HG03064 (cell line): ENCODE data around the gene ETV6.
A peak's percentile ranks its signal among the peaks of the same experiment; 100 is the strongest.

Source experiments
- ATAC-seq: cut with Tn5 transposase; IDR thresholded peaks from one replicate; pipeline ENCODE4 v1.9.1; 2021; ENCODE audit warnings: low read depth; ENCODE audit not compliant: unreplicated experiment

ETV6 gene

DNA sequence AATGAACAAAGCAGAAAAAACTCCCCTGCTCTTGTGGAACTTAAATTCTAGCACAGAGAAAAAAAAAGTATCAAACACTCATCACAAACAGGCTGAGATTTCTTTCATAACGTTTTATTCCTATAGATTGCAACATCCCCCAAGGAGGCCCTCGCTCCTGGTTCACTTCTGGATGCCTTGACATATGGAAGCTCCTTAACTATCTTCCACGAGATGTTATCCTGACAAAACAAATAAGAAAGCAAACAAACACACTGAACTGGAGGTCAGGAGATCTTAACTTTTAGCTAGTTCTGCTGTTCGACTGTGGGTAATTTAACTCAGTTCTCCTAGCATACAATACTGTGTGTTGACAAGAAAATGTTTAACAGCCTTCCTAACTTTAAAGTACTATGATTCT is 104.8 kb downstream of the ETV6 start:
- ATAC-seq: no peak

DNA sequence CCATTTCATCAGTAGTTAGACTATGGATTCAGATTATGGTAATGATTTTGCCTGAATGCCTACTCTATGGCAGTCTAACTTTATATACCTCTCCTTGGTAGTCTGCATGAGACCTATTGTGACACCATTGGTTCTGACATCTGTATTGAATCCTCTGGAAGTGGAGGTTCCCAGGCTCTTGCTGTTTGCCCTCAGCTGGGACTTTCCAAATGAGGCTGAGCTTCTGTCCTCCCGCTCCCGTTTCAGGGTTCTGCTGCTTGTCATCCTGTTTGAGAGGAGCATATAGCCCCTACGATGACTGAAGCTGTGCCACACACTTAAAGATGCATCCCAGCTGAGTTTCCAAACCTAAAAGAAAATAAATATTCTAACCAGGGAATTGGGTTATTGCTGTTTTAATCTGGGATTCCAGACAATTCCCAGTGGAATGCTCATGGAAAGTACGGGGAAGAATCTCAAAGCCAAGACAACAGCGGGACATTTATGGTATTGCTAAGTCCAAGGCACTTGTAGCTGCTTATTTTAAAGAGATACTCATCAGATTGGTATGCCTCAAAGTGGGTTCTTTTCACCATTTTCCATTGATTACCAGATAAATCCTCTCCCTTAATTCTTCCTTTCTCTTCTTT is 105.9 kb downstream of the ETV6 start:
- ATAC-seq: no peak

DNA sequence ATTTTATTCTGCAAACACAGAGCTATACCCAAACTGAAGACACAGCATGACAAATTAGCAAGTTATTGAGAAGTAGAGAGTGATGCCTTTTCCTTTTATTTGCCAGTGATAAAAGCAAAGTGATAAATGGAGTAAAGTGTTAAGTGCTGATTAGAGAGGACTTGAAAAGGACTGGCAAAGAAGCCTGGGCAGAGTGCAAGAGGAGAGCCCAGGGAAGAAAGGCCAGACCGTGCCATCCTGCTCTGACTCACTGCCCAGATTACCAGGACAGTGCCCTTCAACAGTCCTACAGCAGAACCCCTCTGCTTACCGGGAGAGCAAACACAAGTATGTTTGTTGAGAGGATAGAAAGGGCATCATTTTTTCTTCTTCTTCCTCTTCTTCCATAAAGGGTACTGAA is 106.5 kb downstream of the ETV6 start:
- ATAC-seq: no peak

DNA sequence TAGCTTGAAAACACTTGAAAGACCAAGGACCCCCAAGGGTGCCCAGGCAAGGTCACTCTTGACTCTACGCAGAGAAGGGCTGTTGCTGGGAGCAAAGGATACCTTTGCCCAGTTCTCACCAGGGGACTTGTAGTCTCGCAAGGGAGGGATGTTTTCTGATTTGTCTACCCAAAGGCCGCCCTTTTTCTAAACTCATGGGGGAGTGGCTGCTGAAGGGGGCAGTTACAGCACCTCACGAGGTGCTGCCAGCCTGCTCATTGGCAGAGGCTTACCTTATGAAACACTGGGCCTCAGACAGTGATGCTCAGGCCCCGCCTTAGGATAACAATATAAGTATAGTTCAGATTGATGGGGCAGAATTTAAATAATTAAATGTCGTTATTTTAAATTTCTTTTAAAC is 107.0 kb downstream of the ETV6 start:
- no peak for ATAC-seq

DNA sequence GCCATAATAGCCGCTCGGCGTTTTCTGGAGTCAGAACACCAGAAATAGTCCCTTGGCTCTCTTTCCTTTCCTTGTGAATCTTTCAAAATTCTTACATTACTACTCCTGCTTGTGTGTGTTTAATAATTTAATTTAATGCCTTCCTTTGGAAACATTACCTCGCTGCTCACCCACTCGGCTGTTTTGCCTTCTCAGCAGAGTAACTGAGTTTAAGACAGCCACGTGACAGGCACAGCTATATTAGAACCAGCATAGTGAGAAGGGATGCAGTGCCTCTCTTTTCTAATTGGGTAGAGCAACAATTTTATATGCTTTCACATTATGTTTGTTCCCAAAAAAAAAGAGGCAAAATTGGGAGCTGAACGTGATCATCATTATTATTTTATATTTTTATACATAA is 107.6 kb downstream of the ETV6 start:
- no peak for ATAC-seq

DNA sequence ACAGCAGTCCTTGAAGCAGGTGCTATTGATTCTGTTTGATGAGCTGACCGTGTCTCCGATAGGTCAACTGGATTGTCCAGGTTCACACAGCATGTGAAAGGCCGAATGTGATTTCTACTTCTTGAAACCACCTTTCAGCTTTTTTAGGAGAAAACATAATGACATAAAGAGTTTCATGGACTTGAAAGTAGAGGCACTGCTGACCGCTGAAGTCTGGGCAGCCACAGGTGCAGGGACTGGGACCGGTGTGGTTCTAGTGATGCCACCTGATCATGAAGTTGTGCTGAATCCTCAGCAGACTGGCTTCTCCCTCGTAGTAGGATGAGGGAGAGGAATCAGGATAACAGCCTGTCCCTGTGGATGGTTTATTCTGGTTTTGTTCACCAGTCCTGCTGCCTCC is 108.1 kb downstream of the ETV6 start:
- no peak for ATAC-seq

DNA sequence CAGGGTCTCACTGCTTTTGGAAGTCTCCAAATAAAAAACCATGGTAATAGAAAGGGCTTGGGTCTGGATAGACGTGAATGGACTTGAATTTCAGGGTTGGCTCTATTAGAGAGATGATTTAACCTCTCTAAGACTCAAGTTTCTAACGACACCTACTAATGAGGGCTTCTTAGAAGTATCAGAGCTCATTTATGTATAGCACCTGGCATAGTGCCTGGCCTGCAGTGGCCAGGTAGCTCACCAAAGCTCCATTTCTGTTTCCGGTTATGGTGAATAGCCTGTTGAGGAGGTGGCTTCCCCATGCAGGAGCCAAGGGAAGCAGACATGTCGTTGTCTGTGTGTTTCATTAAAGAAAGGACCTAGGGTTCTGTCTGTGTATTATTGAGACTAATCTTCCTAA is 108.6 kb downstream of the ETV6 start:
- no peak for ATAC-seq

DNA sequence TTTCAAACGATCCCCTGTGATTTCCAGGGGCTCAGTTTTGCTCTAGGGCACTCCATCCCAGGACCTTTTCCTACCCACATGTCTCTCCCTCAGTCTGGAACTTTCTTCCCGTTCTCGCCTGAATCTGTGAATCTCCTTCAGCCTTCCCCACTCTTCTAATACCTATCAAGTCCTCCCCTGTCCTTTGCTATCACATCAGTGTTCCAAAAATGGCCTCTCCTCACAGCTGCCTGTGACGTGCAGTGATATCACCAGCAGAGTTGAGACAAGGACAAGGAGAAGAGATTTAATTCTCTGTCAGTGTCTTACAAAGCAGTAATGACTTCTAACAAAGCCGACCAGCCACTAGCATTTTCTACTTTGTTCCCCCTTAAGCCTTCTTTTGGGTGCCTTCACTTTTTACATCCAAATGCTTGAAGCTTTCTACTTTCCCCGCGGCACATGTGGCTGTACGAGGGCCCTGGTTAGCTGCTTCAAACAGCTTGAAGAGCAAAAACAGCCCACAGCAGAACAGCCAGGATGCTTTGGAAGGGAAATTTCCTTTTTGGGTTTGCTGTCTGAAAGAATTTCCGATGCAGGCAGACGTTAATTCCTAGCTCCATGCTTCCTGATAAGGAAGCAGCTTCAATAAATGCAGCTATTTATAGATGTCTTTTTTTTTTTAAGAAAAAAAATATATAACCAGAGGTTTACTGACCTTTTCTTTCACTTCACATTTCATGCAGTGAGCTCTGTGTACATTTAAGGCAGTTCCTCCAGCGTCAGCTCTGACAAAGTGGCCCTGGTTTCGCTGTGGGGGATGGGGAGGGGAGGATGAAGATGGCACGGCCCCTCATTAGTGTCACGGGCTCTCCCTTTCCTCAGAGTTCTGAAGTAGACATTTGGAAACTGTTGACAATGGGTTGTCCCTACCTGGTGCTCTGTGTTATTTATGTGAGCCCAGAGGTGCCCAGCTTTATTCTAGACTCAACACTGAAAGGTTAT is 109.3 kb downstream of the ETV6 start:
- no peak for ATAC-seq

DNA sequence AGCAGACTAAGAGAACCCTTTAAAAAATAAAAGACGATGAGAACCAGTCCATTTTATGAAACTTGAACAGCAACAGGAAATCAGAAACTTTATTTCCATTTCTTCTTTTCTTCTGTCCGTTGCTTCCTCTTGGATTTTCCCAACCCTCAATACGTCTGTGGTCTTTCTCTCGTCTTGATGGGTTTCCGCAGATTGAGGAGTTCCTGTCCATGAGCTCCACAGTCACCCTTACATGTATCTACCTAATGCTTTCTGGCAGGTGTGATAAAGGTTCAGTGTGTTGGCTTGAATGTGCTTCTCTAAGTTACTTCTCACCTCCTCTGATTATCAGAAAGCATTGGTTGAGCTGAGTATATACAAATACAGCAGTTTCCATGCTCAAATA is 110.0 kb downstream of the ETV6 start:
- no peak for ATAC-seq

DNA sequence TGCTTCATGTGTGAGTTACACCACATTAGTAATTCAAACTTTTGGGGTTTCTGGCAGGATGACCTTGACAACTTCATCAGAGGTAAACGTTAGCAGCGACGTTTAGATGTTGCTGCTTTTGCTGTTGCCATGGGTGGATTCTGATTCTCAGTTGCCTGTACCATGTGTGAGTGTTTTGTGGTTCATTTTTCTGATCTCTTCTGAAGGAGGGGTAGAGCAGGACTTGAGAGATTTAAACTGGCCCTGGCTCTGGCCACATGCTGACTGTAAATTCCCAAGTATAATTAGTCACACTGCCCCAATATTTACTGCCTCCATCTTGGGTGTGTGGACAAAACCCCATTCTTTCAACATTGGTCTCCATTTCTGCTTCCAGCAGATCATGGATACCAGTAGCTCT is 110.4 kb downstream of the ETV6 start:
- no peak for ATAC-seq

DNA sequence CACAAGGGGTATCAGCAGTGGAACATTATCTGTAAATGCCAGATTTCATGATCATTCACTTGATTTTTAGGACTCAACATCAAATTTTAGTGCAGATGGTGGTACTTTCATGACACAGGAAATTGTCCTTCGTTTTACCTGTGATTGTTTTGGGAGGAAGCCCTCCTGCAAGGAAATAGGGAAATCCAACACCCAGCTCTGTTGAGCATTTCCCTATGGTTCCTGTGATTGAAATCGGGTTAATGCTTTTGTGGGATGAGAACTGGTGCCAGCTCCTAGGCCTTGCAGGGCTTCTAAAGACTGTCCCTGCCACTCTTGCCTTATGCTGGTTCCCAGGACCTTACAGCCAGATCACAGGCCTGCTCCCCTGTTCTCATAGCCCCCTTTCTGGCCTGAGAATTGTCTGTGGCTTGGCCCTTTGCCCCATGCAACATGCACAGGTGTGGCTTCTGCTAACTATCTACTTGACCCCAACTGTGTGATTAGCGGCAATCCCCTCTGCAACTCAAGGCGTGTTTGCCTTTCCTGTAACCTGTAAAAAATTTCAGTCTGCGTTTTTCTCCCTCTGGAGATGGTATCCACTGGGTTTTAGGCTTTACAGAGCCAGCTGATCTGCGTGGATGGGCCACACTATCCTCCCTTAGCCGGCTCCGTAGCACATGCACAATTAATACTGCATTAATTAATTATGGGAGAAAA is 112.5 kb downstream of the ETV6 start:
- ATAC-seq: peak; percentile 41

DNA sequence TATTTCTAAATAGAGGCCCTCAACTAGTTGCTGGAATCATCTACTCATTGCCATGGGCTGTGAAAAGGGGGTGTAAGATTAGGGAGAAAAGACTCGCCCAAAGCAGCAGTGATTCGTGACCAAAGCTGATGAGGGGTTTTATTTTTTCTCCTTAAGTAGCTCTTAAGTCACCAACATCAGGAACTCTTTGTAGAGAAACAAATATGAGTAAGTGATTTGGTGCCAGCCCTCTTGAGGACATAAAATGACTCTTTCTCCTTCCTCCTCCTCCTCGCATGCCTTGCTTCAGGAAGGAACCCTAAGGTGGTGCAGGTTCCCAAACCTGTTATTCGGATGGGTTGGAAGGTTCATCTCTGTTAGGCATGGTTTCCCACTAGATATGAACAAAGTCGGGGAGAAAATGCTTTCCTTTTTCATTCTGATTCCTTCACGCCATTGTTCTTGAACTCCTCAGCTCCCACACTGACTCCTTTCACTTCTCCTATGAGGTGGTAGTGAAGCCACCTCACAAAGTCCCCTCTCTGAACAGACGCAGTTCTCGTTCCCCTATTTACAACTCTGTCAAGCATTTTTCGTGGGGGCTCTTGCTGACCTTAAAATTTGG is 113.4 kb downstream of the ETV6 start:
- peak; percentile 32 for ATAC-seq

DNA sequence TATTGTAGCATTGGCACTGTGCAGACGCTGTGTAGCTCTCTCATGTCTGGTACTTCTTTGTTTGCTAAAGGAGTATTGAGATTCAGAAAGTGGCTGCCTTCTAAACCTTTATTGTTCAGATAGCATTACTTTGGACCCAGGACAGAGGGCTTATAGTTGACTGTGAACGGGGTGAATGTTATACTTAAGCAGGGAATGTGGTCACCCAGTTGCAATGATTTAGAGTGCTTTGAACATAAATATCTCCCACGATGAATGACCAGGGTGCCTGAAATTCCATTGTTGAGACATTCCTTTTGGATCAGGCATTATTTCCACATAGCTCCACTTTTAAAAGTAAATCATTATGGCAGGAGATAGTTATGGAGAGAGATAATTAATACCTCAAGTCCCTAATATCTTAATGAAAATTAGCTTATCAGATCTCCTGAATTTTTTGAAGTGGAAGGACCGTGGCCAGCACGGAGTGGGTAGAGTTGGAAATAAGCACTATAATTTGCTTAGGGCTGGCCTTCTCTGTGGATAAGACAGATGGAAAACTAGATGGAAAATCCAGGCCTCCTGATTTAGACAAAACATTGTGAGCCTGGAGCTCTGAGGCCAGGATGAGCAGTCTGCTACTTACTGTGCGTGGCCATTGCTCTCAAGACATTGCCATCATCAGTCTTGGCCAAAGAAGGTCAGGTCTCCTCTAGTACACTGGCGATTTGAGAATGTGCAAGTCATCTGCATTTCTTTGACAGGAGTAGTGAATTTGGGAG is 114.5 kb downstream of the ETV6 start:
- no peak for ATAC-seq

DNA sequence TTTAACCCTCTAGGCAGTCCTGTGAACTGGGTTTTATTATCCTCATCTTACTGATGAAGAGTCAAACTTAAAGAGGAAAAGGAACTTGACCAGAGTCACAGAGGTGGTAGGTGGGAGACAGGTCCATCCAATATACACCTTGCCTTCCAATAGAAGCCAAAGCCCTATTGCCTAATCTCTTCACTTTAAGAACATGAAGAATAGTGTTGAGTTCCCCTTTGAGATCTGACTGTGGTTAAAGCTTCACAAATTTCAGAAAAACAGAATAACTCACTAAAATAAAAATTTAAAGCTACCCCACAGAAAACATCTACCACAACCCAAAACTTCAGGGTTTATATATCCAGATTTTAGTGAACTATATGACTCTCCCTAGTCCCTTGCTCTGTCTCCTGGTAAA is 115.4 kb downstream of the ETV6 start:
- no peak for ATAC-seq

DNA sequence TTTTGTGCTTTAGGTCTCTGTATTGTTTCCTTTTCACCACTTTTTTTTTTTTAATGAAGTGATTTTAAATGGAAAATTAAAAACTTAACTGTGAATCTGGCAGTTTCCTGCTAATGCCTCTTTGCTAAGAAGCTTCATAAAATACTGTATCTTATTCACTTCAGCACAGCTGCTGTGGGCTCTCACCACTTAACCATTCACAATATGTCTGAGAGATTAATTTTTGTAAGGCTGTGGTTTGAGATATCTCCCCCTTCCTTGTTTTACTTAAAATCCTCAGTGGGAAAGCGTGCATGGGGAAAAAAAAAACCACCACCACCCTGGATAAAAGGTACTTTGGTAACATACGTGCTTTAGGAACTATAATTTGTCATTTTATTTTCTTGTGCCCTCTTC is 115.9 kb downstream of the ETV6 start:
- no peak for ATAC-seq

DNA sequence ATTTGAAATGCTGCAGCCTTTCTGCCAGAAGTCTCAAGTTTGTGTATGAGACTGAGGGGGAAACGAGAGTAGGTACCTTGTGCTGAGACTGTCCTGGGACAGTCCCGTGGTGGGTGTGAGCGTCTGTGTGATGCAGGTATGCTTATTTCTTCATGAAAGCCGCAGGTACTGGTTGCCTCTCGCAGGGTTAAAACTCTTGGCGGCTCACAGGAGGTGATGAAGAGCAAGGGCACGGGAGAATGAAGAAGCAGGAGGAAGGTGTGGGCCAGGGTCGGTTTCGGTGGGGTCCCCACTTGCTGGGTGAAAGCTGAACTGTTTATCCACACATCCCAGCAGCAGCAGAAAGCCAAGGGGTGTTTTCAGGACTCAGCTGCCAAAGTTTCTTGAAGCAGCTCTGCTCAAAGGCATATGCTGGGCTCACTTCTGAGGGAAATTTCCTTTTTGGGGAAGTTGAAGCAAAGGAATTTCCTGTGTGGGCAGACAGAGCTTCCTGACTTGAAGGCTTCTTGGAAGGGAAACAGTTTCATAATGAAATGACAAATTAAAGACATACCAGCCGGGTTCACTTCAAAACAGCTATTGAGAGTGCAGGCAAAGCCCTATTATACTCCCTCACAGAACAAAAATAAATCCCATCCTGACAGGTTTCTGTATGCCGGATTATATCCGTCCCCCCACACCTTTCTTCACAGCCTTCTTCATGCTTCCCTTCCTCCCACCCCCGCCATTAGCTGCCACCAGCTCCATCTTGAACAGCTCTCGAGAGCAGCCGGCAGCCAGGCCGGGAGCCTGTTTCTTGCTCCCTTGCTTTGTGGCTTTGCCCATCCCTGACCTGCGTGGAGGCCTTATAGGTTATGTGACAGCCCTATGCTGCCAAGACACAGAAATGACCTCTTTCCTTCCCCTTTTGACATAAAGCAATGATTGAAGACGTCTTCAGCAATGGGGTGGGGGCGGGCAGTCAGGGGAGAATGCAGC is 116.6 kb downstream of the ETV6 start:
- ATAC-seq: peak; percentile 61

DNA sequence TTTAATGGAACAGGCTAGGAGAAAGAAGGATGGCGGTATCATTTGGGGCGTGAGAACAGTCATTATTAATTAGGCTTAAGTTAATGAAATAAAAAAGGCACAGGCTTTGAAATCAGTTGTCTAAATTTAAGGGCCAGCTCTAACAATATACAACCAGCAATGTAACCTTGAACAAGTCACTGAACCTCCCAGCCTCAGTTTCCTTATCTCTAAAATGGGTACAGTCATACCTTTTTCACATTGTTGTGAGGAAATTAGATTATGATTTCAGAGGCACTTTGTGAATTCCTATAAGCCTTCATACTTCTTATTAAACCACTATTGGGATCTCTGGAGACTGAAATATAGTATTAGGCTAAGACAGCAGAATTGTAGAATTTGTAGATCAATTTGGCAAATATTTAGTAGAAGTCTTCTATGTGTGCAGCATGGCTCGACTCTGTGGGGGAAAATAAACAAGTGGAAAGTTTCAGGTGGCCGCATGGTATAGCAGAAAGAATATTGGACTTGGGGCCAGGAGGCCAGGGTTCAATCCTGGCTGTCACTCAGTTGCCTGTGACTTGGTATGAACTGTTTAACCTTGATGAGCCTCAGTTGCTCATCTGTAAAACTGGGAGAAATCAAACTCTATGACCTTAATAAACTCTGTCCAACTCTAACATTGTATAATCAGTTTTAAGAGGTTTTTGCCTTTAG is 117.7 kb downstream of the ETV6 start:
- no peak for ATAC-seq

DNA sequence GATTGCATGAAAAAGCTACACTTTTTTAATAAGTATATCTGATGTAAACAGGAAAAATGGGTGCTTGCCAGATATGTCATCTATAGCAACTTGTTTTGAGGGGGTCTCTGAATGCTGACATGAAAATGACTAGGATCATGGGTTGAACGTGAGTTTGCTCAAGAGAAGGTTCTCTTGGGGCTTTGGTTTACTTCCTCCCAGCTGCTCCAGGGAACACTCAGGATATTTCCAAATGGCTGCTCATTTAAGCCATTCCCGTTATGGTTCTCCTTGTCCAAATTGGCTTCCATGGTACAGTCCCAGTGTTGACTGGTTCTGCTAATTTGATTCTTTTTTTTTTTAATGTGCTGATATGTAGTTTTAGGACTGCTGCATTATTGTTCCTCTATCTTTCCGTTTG is 118.3 kb downstream of the ETV6 start:
- no peak for ATAC-seq
